B cell (primary cell): ENCODE results near the gene LRRC45. TPM values are rescaled to one million over a fixed set of nuclear protein-coding genes. Genes with fewer than 3 reads are reported as not detected.

Experiments
- ATAC-seq: fragments of 200-7000 bp; cut with Tn5 transposase; one replicate; pipeline ENCODE4 v1.10.0; 2021; ENCODE audit warnings: low read depth, mild to moderate bottlenecking, moderate number of reproducible peaks, moderate library complexity
- CTCF ChIA-PET: fragments of 350-600 bp; sonication (Branson Sonifier 250); formaldehyde crosslinking; loops from one replicate; lab custom pipeline; 2021; ENCODE audit warnings: antibody characterized with exemption, inconsistent platforms; lab: Charles Lee
- POLR2A ChIA-PET: fragments of 350-600 bp; sonication (Branson Sonifier 250); formaldehyde crosslinking; loops from one replicate; lab custom pipeline; 2021; ENCODE audit warnings: antibody characterized with exemption; lab: Charles Lee
- DNase-seq: peaks from one replicate; pipeline ENCODE4 v3.0.0; 2013
- H2AFZ ChIP-seq: 2 replicates; pipeline ENCODE4 v1.6.1; 2012; ENCODE audit warnings: mild to moderate bottlenecking, low read depth, low read length; ENCODE audit not compliant: insufficient read depth, poor library complexity, severe bottlenecking
- H3K27ac ChIP-seq, 2 donors: 1 replicate in 1 of 2; 2 replicates in 1 of 2; pipeline ENCODE4 v1.5.1; 2012 to 2013; ENCODE audit warnings: low read length in 2 of 2, mild to moderate bottlenecking in 2 of 2, moderate library complexity in 1 of 2
- H3K27me3 ChIP-seq, 4 experiments: fragments of 200-600 bp in 1 of 4; sonication (generic) in 1 of 4; replicated peaks in 1 of 4; 1 replicate in 2 of 4; 2 replicates in 2 of 4; pipeline versions ENCODE4 v1.6.1 to v1.7.0; 2013 to 2016; ENCODE audit warnings: low read length in 3 of 4, mild to moderate bottlenecking in 2 of 4, mixed read lengths in 1 of 4, moderate library complexity in 1 of 4; ENCODE audit not compliant: insufficient read depth in 4 of 4, control insufficient read depth in 3 of 4; ENCODE audit errors: control extremely low read depth in 1 of 4
- H3K36me3 ChIP-seq, 2 experiments: replicated peaks in 1 of 2; 1 replicate in 1 of 2; 2 replicates in 1 of 2; pipeline versions ENCODE4 v1.6.1 to v1.7.1; 2013; ENCODE audit warnings: low read length in 1 of 2; ENCODE audit not compliant: insufficient read depth in 2 of 2, control insufficient read depth in 1 of 2; ENCODE audit errors: control extremely low read depth in 1 of 2, extremely low read depth in 1 of 2
- H3K4me1 ChIP-seq, 2 donors: fragments of 200-600 bp in 1 of 2; sonication (generic) in 1 of 2; 1 replicate in 1 of 2; 2 replicates in 1 of 2; pipeline versions ENCODE4 v1.5.1 to v1.6.1; 2013 to 2017; ENCODE audit warnings: low read length in 2 of 2; ENCODE audit not compliant: control insufficient read depth in 2 of 2, insufficient read depth in 2 of 2
- H3K4me2 ChIP-seq: replicated peaks from 2 replicates; pipeline ENCODE3; 2012; ENCODE audit warnings: mild to moderate bottlenecking, low read depth, low read length; ENCODE audit not compliant: poor library complexity, severe bottlenecking
- H3K4me3 ChIP-seq, 5 experiments: fragments of 200-600 bp in 1 of 5; sonication (generic) in 1 of 5; 1 replicate in 3 of 5; 2 replicates in 2 of 5; pipeline versions ENCODE4 v1.5.1 to v1.7.0; 2011 to 2016; ENCODE audit warnings: low read length in 4 of 5, mild to moderate bottlenecking in 4 of 5, low read depth in 2 of 5, control low read depth in 1 of 5, moderate library complexity in 1 of 5; ENCODE audit not compliant: insufficient read depth in 1 of 5; ENCODE audit errors: control extremely low read depth in 1 of 5, extremely low read depth in 1 of 5
- H3K79me2 ChIP-seq: fragments of 200-600 bp; sonication (generic); one replicate; pipeline ENCODE4 v1.6.0; 2016; ENCODE audit warnings: low read length; ENCODE audit not compliant: control insufficient read depth, insufficient read depth
- H3K9ac ChIP-seq: fragments of 200-600 bp; sonication (generic); 2 replicates; pipeline ENCODE4 v1.6.1; 2017; ENCODE audit warnings: mild to moderate bottlenecking, low read length, moderate library complexity
- H3K9me3 ChIP-seq, 3 donors: one replicate each; pipeline versions ENCODE4 v1.6.1 to v1.7.1; 2013; ENCODE audit warnings: low read length in 2 of 3; ENCODE audit not compliant: control insufficient read depth in 2 of 3, insufficient read depth in 1 of 3; ENCODE audit errors: control extremely low read depth in 1 of 3
- H4K20me1 ChIP-seq: 2 replicates; pipeline ENCODE4 v1.6.0; 2012; ENCODE audit warnings: mild to moderate bottlenecking, low read length; ENCODE audit not compliant: insufficient read depth, control insufficient read depth, poor library complexity, severe bottlenecking
- H3K27ac Mint-ChIP-seq: one replicate; pipeline ENCODE4 v1.8.0; 2021; ENCODE audit warnings: mixed read lengths
- H3K27me3 Mint-ChIP-seq: one replicate; pipeline ENCODE4 v1.8.0; 2021; ENCODE audit warnings: mixed read lengths
- H3K4me1 Mint-ChIP-seq: one replicate; pipeline ENCODE4 v1.8.0; 2021; ENCODE audit warnings: mixed read lengths
- H3K4me3 Mint-ChIP-seq: one replicate; pipeline ENCODE4 v1.8.0; 2021; ENCODE audit warnings: mixed read lengths
- H3K9me3 Mint-ChIP-seq: one replicate; pipeline ENCODE4 v1.8.0; 2022; ENCODE audit warnings: mixed read lengths; ENCODE audit not compliant: insufficient read depth
- CTCF ChIP-seq: fragments of 200-600 bp; IDR thresholded peaks from one replicate; pipeline ENCODE4 v1.8.0; 2022; ENCODE audit warnings: antibody characterized with exemption, mild to moderate bottlenecking
- EZH2 ChIP-seq: IDR thresholded peaks from 2 replicates; pipeline ENCODE4 v1.6.1; 2012; ENCODE audit warnings: borderline replicate concordance, low read depth, mild to moderate bottlenecking, moderate library complexity, low read length; ENCODE audit not compliant: insufficient read depth, poor library complexity, severe bottlenecking
- WGBS: methylation state at CpG from one replicate; pipeline ENCODE4 v1.1.5; 2013; ENCODE audit warnings: missing lambda C conversion rate; ENCODE audit not compliant: insufficient coverage; 5-methylcytosine and 5-hydroxymethylcytosine counted together
- intact Hi-C: fragments of 100-400 bp; cut with micrococcal nuclease; formaldehyde crosslinking; loops from one replicate; pipeline ENCODE4 v1.10.0; 2022
- polyA plus RNA-seq: library from polyadenylated mRNA; depleted of rRNA; stranded (reverse); fragments of >200 nt; gene quantifications from 2 replicates; pipeline ENCODE4 v1.2.3, GENCODE V29; 2012
- total RNA-seq, 2 donors: library from RNA; stranded (reverse); fragments of 120-200 nt in 1 of 2; gene quantifications; 1 replicate in 1 of 2; 2 replicates in 1 of 2; pipeline versions ENCODE4 v1.2.3 to v1.2.4, GENCODE V29; 2013 to 2022

The LRRC45 gene
- total and polyA plus RNA-seq, 2 donors (not counting 1 experiment from before 2014, with no cell fraction given) = 19.4 to 19.6 TPM

GRCh38 chr17:82042649-82043048 lies 19.5 kb downstream of the LRRC45 start:
- H2AFZ ChIP-seq = no peak overlapping the region
- peaks cover 5 to 6% of the 10 kb centered on the region in 2 donors for H3K4me1 ChIP-seq
- TF ChIP-seq CTCF (no peak), EZH2 (no peak)
- no peaks in the 10 kb centered on the region for H4K20me1 ChIP-seq
- H3K36me3 ChIP-seq = no peaks in the 10 kb centered on the region
- H3K4me2 ChIP-seq = no peak overlapping the region
- H3K27ac ChIP-seq = no peak overlapping the region
- ChIA-PET POLR2A (no interaction called here), CTCF (no interaction called here)
- H3K9me3 ChIP-seq = peaks cover 0 to 2% (median 0%) of the 10 kb centered on the region in 3 donors
- H3K9ac ChIP-seq = no peak overlapping the region
- DNase-seq (no peak), ATAC-seq (no peak)
- H3K79me2 ChIP-seq = no peaks in the 10 kb centered on the region
- no peaks in the 10 kb centered on the region for H3K27me3 Mint-ChIP-seq
- H3K27ac Mint-ChIP-seq = no peak overlapping the region
- H3K4me3 Mint-ChIP-seq = no peak overlapping the region
- H3K4me3 ChIP-seq = no peak overlapping the region
- H3K27me3 ChIP-seq = no peaks in the 10 kb centered on the region
- intact Hi-C loops = no loop called here
- no peaks in the 10 kb centered on the region for H3K9me3 Mint-ChIP-seq
- 96% methylated on average over 9 of the region's 9 CpGs for WGBS
- H3K4me1 Mint-ChIP-seq = peaks cover 11% of the 10 kb centered on the region

GRCh38 chr17:82043507-82043906 lies 20.4 kb downstream of the LRRC45 start:
- no peak overlapping the region for H3K4me3 Mint-ChIP-seq
- Histone ChIP-seq H3K4me1 (no peaks in the 10 kb centered on the region), H3K4me3 (no peak overlapping the region), H3K9ac (no peak overlapping the region), H3K36me3 (peaks cover 0 to 1% of the 10 kb centered on the region in 2 experiments), H3K9me3 (no peaks in the 10 kb centered on the region), H3K4me2 (no peak overlapping the region), H2AFZ (no peak overlapping the region), H3K27ac (no peak overlapping the region), H4K20me1 (no peaks in the 10 kb centered on the region), H3K79me2 (no peaks in the 10 kb centered on the region), H3K27me3 (no peaks in the 10 kb centered on the region)
- no peaks in the 10 kb centered on the region for H3K27me3 Mint-ChIP-seq
- intact Hi-C loops = no loop called here
- WGBS = 91% methylated on average over 13 of the region's 16 CpGs
- TF ChIP-seq EZH2 (no peak), CTCF (no peak)
- ATAC-seq = no peak
- no peak for DNase-seq
- ChIA-PET CTCF (interaction anchor here (1.0 kb wide), 1 partner anchor 111 kb away, joined by 3 read pairs; no protein-coding TSS in a partner anchor), POLR2A (no interaction called here)
- peaks cover 7% of the 10 kb centered on the region for H3K4me1 Mint-ChIP-seq
- no peaks in the 10 kb centered on the region for H3K9me3 Mint-ChIP-seq
- H3K27ac Mint-ChIP-seq = no peak overlapping the region
